GM19238 (cell line): Measurements from ENCODE around the gene ITGA11.
"Not testable (repeated sequence)": the region's sequence is repeated elsewhere in the genome, so short reads cannot be mapped to it uniquely, and the experiment has no call there.

Experiments
- DNase-seq: peaks from one replicate; pipeline ENCODE4 v3.0.0; 2011; ENCODE audit warnings: low spot score; ENCODE audit not compliant: insufficient read length

ITGA11 gene

GRCh38 chr15:68424754-68425390 is 7.1 kb downstream of the ITGA11 start:
- no peak for DNase-seq

- no peak for DNase-seq
Measured at GRCh38 chr15:68423359-68424296, 8.3 kb downstream of the ITGA11 start.

GRCh38 chr15:68422403-68423145 is 9.4 kb downstream of the ITGA11 start:
- not testable (repeated sequence) for DNase-seq

DNA sequence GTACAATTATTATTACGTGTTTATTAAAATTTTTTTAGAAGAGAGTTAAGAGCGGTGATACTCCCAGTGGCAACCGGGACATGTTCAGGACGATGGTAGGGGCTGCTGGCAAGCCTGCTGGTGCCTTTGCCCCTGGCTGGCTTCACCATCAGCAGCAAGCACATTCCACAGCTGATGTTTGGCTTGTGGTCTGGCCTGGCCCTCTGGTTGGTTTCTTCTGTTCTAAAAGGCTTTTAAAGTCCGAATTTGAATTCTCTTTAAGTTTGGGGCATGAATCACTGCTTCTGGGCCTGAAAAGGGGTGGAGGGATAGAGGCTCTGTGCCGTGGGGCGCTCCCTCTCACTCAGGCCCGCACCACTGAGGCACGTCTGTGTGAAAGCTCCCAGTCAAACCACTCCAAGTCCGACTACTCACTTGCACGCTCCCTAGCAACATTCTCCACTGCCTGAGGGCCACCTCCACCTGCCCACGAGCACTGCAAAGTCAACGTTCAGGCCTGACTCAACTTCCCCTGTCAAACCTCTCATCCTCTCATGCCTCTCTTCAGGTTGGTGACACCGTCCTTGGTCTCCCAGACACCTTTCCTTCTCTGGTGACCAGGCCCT is 10.1 kb downstream of the ITGA11 start:
- no peak for DNase-seq

GRCh38 chr15:68421115-68421551 is 10.8 kb downstream of the ITGA11 start:
- DNase-seq, result no peak

DNA sequence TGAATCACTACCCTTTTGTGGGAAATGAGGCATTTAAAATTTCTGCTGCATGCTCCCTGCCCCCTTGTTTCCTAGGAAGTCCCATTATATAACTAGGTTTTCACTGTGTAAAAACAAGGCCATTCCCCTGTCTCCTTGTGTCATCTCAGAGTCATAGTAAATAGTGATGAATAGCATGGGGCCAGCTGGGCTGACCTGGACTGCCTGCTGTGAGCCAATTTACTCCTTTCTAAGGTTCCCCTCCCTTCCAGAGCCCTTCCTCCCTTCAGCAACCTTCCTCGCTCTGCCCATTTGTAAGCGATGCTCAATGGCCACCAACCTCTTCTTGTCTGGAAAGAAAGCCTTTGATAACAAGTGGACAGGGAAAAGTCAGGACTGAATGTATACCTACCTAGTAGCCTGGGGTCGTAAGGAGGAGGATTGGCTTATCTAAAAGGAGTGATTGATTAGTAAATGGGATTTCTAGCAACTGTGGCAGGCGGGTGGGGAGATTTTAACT is 11.7 kb downstream of the ITGA11 start:
- no peak for DNase-seq

DNA sequence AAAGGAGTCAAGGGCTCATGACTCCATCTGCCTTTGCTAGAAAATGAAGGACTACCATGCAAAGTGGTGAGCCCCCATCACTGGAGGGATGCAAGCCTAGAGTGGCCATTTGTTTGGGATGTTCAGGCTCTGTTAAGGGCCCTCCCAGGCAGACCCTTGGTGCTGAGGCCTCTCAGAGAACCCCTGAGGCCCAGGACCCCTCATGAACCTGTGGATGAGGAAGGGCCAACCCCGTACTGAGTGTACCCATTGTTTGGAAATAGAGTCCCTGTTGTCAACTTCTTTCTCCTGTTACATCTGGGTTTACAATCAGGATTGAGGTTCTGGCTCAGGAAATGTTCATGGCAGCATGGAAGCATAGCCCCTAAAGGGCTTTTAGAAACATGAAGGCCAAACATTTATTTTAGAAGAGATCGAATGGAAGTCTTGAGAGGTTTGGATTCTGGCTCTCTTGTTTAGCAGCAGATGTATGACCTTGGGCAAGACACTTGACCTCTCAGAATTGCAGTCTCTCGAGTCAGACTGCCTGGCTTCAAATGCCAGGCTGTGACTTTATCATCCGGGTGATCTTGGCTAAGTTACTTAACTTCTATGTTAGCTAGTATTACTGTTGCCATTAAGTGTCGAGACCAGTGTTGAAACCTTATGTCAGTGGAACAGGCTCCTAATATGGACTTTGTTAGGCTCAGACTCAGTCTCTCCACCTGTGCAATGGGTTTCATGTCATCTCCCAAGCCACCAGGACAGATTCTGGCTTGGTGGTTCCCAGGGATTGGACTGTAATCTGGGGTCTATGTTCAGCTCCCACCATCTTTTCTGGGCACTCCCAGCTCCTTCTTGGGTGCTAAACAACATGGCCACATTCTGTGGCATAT is 12.4 kb downstream of the ITGA11 start:
- no peak for DNase-seq

- no peak for DNase-seq
Measured at GRCh38 chr15:68418611-68419161, 13.3 kb downstream of the ITGA11 start.

DNA sequence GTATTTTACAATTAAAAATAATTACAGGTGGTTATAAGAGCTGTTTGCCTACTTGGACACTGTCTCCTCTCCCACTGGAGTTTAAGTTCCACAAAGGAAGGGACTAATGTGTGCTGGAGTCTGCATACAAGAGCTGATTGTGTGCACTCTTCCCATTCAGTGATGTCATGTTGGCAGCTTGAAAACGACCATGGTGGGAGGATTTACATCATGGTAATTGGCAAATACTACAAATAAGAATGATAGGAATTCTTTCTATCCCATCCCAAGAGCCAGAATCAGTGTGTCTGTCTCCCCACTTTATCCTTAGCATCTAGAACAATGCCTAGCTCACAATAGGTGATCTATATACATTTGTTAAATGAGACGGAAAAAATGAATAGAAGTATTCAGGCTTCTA is 14.1 kb downstream of the ITGA11 start:
- no peak for DNase-seq

DNA sequence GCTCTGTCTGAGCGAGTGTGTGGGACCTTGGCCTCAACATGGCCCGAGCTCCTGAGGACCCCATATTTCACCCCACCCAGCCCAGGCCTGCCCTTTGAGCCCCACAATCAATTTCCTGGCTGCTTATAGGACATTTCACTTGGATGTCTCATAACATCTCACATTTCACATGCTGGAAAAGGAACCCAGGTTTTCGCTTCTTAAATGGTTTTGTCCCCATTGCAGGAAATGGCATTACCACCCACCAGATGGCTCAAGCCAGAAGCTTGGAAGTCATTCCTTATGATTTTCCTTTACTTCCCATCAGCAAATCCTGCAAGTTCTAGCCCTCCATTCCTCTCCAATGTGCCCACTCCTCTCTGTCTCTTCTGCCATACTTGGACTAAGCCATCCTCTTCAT is 14.9 kb downstream of the ITGA11 start:
- no peak for DNase-seq

DNA sequence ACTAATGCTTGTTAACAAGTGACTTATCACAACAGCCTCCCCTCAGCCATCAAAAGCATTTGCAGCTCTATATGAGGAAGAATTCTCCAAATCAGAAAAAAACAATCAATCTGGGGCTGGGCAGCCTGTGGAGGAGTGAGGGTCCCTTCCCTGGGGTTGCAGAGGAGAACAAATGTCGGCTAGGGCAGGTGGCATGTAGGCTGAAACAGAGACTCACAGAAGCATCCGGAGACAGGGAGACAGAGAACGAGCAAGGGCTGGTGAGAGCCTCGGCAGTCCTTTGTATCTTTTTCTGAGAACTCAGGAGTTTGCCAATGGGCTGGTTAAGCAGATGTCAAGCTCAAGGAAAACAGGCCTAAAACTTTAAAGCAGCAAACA is 15.8 kb downstream of the ITGA11 start:
- no peak for DNase-seq

DNA sequence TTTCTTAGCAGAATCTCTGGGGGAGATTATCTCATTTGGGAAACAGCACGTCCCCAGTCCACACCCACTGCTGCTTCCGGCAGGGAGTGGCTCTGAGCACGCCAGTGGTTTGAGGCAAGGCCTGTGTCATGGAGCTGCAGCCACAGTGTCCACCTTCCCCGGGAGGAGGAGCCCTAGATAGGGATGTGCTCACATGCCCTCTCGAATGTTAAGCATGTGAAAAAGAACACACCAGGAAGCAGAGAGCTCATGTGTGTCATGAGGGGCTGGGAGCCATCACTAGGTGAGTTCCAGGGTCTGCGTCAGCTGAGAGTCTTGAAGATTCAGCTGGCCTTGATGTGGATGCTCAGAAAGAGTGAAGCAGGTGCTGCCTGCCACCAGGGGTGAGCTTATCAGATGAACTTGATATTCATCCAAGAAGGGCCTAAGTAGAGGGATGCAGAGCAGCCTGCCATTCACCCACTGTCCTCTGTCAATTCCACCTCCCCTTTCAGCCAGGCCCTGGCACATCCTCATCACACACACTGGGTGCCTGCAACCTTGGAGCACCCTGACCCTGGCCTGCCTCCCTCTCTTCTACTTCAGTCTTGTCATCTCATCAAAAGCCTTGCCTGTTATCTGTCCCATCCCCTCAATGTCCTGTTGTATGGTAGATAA is 16.3 kb downstream of the ITGA11 start:
- DNase-seq, result no peak

DNA sequence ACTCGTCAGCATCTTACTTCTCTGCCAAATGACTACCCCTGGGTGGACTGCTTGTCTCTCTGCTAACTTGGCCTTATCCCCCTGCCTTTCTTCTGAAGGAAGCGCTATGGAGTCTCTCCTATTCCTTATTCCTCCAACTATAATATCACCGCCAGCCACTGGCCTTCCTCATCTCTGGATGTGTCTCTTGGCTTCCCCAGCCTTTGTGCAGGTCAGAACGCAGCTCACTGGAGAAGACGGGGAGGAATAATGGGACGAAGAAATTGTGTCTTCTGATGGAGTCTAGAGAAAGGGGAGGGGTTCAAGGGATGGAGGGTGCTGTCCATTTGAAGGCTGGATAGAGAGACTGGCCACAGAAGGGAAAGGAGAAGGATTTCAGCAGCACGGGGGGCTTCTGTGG is 16.9 kb downstream of the ITGA11 start:
- no peak for DNase-seq

- no peak for DNase-seq
Measured at GRCh38 chr15:68414591-68414990, 17.4 kb downstream of the ITGA11 start.

- DNase-seq, result no peak
Measured at GRCh38 chr15:68414206-68414555, 17.8 kb downstream of the ITGA11 start.

GRCh38 chr15:68413363-68414205 is 18.4 kb downstream of the ITGA11 start:
- no peak for DNase-seq

GRCh38 chr15:68412218-68412617 is 19.7 kb downstream of the ITGA11 start:
- DNase-seq, result no peak

- no peak for DNase-seq
Measured at GRCh38 chr15:68411735-68412134, 20.2 kb downstream of the ITGA11 start.

DNA sequence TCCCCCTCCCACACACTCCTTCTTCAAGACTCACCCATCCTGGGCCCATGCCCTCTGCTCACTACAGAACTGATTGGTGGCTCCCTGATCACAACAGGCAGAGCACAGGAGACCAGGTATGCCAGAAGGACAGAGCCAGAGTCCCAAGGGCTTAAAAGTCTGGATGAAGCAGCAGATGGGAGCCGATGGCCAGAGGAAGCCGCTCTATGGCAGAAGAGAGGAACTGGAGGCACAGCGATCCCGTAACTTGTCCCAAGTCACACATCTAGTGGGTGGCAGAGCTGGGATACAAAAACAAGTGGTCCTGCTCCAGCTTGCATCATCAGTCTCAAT is 20.7 kb downstream of the ITGA11 start:
- DNase-seq, result no peak
